A673 (cell line): ENCODE data around the gene GPC6. TPM values are rescaled to one million over a fixed set of nuclear protein-coding genes. Genes with fewer than 3 reads are reported as not detected.

ENCODE experiments used
- BruUV-seq: library from RNA; stranded (reverse); fragments of 400-500 nt; replicated peaks from 2 replicates; lab custom pipeline; 2021; lab: Mats Ljungman, UMichigan
- CTCF ChIA-PET: fragments of 300-600 bp; sonication (Branson Sonifier 250); formaldehyde crosslinking; loops from one replicate; lab custom pipeline; 2022; ENCODE audit warnings: antibody characterized with exemption; lab: Charles Lee
- POLR2A ChIA-PET: fragments of 300-600 bp; sonication (Branson Sonifier 250); formaldehyde crosslinking; loops from one replicate; lab custom pipeline; 2022; ENCODE audit warnings: antibody characterized with exemption; ENCODE audit not compliant: low non-redundant PET; lab: Charles Lee
- DNase-seq: peaks from one replicate; pipeline ENCODE4 v3.0.0-alpha.2; 2015; ENCODE audit warnings: low spot score
- H3K27ac ChIP-seq: fragments of 200-600 bp; sonication (generic); 2 replicates; pipeline ENCODE4 v1.5.1; 2016; ENCODE audit warnings: mixed run types, low read depth, mild to moderate bottlenecking, mixed read lengths, antibody characterized with exemption, low read length; ENCODE audit not compliant: poor library complexity, severe bottlenecking
- H3K27me3 ChIP-seq: fragments of 200-600 bp; sonication (generic); replicated peaks from 2 replicates; pipeline ENCODE4 v1.6.1; 2017; ENCODE audit warnings: mixed run types, low read depth, mild to moderate bottlenecking, mixed read lengths, antibody characterized with exemption, low read length; ENCODE audit not compliant: insufficient read depth, poor library complexity
- H3K36me3 ChIP-seq: fragments of 200-600 bp; sonication (generic); 2 replicates; pipeline ENCODE4 v1.6.1; 2016; ENCODE audit warnings: mixed run types, mild to moderate bottlenecking, mixed read lengths, antibody characterized with exemption, low read length; ENCODE audit not compliant: insufficient read depth, poor library complexity, severe bottlenecking
- H3K4me1 ChIP-seq: fragments of 200-600 bp; sonication (generic); 2 replicates; pipeline ENCODE4 v1.6.1; 2017; ENCODE audit warnings: mixed run types, mild to moderate bottlenecking, mixed read lengths, antibody characterized with exemption, low read length; ENCODE audit not compliant: insufficient read depth, poor library complexity, severe bottlenecking
- H3K4me3 ChIP-seq: fragments of 200-600 bp; sonication (generic); 2 replicates; pipeline ENCODE4 v1.5.1; 2016; ENCODE audit warnings: low read depth, mixed run types, mild to moderate bottlenecking, mixed read lengths, low read length; ENCODE audit not compliant: poor library complexity, severe bottlenecking
- H3K9me3 ChIP-seq: fragments of 200-600 bp; sonication (generic); 2 replicates; pipeline ENCODE4 v1.6.1; 2016; ENCODE audit warnings: mixed run types, low read depth, mild to moderate bottlenecking, mixed read lengths, antibody characterized with exemption, low read length; ENCODE audit not compliant: poor library complexity, severe bottlenecking
- CTCF ChIP-seq: fragments of 300-800, 200-600 bp; sonication (generic); conservative IDR thresholded peaks from 2 replicates; pipeline ENCODE4 v1.5.1; 2017; ENCODE audit warnings: low read depth, mild to moderate bottlenecking, antibody characterized with exemption, low read length, moderate library complexity, mixed read lengths
- EZH2 ChIP-seq: fragments of 200-600 bp; sonication (generic); IDR thresholded peaks from 2 replicates; pipeline ENCODE4 v1.6.1; 2017; ENCODE audit warnings: borderline replicate concordance, low read depth, mild to moderate bottlenecking, mixed read lengths, antibody characterized with exemption, low read length; ENCODE audit not compliant: poor library complexity, severe bottlenecking
- intact Hi-C: fragments of 100-400 bp; cut with micrococcal nuclease; formaldehyde crosslinking; loops from one replicate; pipeline ENCODE4 v1.10.0; 2022; ENCODE audit not compliant: unreplicated experiment
- total RNA-seq: library from RNA; stranded (reverse); gene quantifications from 2 replicates; pipeline ENCODE4 v1.2.3, GENCODE V29; 2021

Gene GPC6
- total RNA-seq, 1 experiment from 2014 or later = 23.3 TPM

DNA sequence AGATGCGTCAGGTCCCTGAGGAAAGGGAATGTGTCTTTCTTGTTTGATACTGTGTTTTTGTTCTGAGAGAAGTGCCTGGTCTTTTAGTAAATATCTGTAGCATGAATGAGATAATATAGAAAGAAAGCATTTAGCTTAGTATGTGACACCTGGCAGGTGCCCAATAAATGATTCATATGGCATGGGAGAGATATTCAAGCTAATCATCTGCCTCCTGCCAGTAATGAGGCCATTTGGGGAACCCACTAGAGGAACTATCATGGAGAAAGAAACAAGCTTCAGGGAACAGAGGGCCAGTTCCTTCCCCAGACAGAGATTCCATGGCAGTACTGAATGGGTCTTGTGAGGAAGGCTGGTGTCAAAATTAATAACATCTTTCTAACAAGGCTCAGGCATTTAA lies 648.9 kb downstream of the GPC6 start:
- H3K27ac ChIP-seq = no peak overlapping the region
- no TSS peak for BruUV-seq

DNA sequence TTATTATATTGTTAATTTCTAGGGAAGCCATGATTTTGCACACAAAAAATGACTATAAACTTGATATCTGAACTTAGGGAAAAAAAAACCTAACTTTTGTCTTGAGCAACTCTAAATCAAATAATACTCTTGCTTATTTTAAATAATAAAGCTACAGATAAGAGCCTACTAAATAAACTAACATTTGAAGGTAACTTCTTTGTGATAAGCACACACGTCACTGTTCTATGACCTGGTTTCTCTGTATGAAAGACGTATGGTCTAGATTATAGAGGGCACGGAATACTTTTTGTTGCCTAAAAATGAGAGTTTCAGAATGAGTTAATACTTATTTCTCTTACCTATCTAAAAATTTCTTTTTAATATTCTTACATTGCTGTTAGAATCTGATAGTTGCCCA lies 649.6 kb downstream of the GPC6 start:
- no peaks in the 10 kb centered on the region for H3K4me1 ChIP-seq
- ChIA-PET POLR2A (no interaction called here), CTCF (no interaction called here)
- intact Hi-C loops = no loop called here
- no peaks in the 10 kb centered on the region for H3K27me3 ChIP-seq
- H3K4me3 ChIP-seq = no peak overlapping the region
- BruUV-seq = no TSS peak
- no peak overlapping the region for H3K27ac ChIP-seq
- H3K9me3 ChIP-seq = no peaks in the 10 kb centered on the region
- TF ChIP-seq EZH2 (no peak), CTCF (no peak)
- no peaks in the 10 kb centered on the region for H3K36me3 ChIP-seq
- no peak for DNase-seq

More for the DNA sequence above, 648.9 kb downstream of the GPC6 start:
- Histone ChIP-seq H3K4me3 (no peak overlapping the region), H3K4me1 (no peaks in the 10 kb centered on the region), H3K27me3 (no peaks in the 10 kb centered on the region), H3K9me3 (no peaks in the 10 kb centered on the region), H3K36me3 (no peaks in the 10 kb centered on the region)
- POLR2A ChIA-PET = no interaction called here
- intact Hi-C loops = no loop called here
- no peak for DNase-seq
- TF ChIP-seq EZH2 = no peak
- TF ChIP-seq CTCF = no peak
- CTCF ChIA-PET = no interaction called here

DNA sequence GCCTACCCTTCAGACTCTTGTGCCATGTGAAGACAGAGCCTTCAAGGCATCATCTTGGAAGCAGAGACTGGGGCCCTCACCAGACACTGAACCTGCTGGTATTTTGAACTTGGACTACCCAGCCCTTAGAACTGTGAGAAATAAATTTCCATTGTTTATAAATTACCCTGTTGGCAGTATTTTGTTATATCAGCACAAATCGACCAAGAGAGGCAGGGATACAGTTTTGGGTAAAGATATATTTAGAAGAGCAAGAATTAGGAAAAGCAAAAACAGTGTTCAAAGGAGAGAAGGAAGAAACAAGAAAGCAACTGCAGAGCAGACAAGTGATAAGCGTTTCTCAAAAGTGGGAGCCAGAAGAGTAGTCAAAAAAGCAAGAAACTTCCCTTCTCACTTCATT lies 652.1 kb downstream of the GPC6 start:
- Histone ChIP-seq H3K4me3 (no peak overlapping the region), H3K36me3 (no peaks in the 10 kb centered on the region), H3K4me1 (peaks cover 7% of the 10 kb centered on the region), H3K9me3 (no peaks in the 10 kb centered on the region), H3K27me3 (no peaks in the 10 kb centered on the region), H3K27ac (no peak overlapping the region)
- TF ChIP-seq CTCF (no peak), EZH2 (no peak)
- ChIA-PET CTCF (no interaction called here), POLR2A (no interaction called here)
- intact Hi-C loops = no loop called here
- BruUV-seq = no TSS peak
- no peak for DNase-seq
